Neuron (in vitro differentiated cells): ENCODE data around the gene PPP1R17.

Experiments used
- H2AFZ ChIP-seq: one replicate; pipeline ENCODE4 v1.6.1; 2013; ENCODE audit warnings: low read depth, mild to moderate bottlenecking, inconsistent platforms, low read length, moderate library complexity
- H3K27me3 ChIP-seq: one replicate; pipeline ENCODE4 v1.6.1; 2013; ENCODE audit warnings: low read length; ENCODE audit not compliant: insufficient read depth
- H3K36me3 ChIP-seq: one replicate; pipeline ENCODE4 v1.6.1; 2013; ENCODE audit warnings: low read length; ENCODE audit not compliant: insufficient read depth
- H3K4me1 ChIP-seq: one replicate; pipeline ENCODE4 v1.6.1; 2013; ENCODE audit warnings: low read length; ENCODE audit not compliant: insufficient read depth
- H3K4me3 ChIP-seq: 2 replicates; pipeline ENCODE4 v1.5.1; 2013; ENCODE audit warnings: mild to moderate bottlenecking, low read length, moderate library complexity
- H3K9me3 ChIP-seq: one replicate; pipeline ENCODE4 v1.6.1; 2013; ENCODE audit warnings: low read length

Gene PPP1R17

DNA sequence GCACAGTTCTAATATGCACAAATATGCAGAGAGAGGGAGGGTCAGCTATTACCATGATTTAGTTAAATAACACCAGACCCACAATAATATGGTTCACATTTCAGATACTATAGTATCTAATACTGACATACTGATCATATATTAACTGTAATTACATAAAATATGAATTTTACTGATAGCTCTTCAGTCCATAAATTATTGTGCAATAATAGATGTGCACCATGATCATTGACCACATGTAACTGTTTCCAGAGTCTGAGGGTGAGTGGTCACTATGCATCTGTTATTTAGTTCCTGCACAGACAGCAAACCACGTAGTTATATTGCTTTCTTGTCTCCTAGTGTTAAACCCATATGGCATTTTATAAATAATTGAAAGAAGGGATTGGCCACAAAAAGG, 29.3 kb downstream of the PPP1R17 start:
- H3K36me3 ChIP-seq = no peaks in the 10 kb centered on the region
- no peak overlapping the region for H2AFZ ChIP-seq
- H3K4me3 ChIP-seq = no peak overlapping the region
- no peaks in the 10 kb centered on the region for H3K27me3 ChIP-seq
- no peaks in the 10 kb centered on the region for H3K4me1 ChIP-seq
- no peaks in the 10 kb centered on the region for H3K9me3 ChIP-seq

DNA sequence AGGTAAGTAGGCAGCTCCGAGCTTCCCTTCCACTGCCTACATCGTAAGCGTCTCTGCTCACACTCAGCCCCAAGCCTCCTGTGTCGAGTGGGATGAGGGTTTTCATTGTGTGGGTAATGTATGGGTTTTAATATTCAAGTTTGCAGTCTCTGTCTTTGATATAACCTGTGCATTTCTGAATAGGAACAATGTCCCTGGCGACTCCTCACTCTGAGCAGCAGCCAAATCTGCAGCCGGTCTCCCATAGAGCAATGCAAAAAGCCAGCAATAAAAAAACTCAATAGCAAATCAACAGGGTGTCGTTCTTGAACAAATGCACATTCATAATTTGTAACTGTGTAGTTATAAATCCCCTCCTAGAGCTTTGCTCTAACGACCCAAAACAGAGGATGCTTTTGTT, 33.4 kb downstream of the PPP1R17 start:
- H3K36me3 ChIP-seq = no peaks in the 10 kb centered on the region
- H2AFZ ChIP-seq = no peak overlapping the region
- H3K4me1 ChIP-seq = no peaks in the 10 kb centered on the region
- no peaks in the 10 kb centered on the region for H3K9me3 ChIP-seq
- no peak overlapping the region for H3K4me3 ChIP-seq
- H3K27me3 ChIP-seq = no peaks in the 10 kb centered on the region

DNA sequence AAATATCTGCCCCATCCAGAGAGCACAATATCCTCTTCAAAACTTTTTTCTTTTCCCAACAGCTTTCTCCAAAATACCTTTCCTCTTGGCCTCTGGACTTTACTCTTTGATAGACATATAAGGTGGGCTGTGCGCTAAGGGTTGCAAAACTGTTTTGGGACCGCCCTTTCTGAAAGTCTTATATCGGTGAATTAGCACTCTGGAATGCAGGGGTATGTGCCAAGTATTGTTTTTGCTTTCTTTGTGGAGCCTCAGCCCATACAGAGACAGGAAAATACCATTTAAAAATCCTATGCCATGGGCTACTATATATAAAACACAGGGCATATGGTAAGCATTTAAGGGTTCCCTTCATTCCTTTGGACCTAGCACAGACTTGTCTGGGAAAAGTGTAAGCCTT, 37.7 kb downstream of the PPP1R17 start:
- no peaks in the 10 kb centered on the region for H3K27me3 ChIP-seq
- no peaks in the 10 kb centered on the region for H3K4me1 ChIP-seq
- H2AFZ ChIP-seq = no peak overlapping the region

DNA sequence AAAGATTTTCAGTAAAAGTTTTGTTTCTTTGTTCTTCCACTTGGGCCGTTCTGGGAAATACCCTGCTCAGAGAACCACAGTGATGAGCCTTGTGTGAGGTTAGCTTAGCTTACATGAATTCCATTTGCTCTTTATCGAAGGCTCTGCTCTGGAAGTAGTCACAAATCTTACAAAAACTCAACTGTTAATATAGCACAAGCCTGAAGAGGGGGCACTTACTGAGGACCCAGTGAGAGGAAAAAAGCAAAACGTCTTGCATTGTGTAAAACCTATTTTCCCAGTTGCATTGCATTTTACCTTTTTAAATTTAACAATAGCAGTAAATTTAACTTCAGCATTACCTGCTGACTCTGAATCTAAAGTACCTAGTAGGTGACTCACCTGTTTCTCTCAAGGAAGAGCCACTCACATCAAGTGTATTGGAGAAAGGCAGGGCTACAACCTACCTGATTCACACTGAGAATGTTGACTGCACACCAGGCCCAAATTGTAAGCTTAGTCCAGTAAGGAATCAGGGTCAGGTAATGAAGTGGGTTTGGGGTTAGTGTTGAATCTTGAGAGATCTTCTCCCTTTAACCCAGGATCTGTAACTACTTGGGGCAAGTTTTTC, 42.3 kb downstream of the PPP1R17 start:
- no peaks in the 10 kb centered on the region for H3K9me3 ChIP-seq
- no peak overlapping the region for H2AFZ ChIP-seq
- no peaks in the 10 kb centered on the region for H3K36me3 ChIP-seq
- H3K4me1 ChIP-seq = no peaks in the 10 kb centered on the region
- no peak overlapping the region for H3K4me3 ChIP-seq
- H3K27me3 ChIP-seq = no peaks in the 10 kb centered on the region

More for the DNA sequence above, 37.7 kb downstream of the PPP1R17 start:
- H3K9me3 ChIP-seq = no peaks in the 10 kb centered on the region
- no peaks in the 10 kb centered on the region for H3K36me3 ChIP-seq
- H3K4me3 ChIP-seq = no peak overlapping the region

DNA sequence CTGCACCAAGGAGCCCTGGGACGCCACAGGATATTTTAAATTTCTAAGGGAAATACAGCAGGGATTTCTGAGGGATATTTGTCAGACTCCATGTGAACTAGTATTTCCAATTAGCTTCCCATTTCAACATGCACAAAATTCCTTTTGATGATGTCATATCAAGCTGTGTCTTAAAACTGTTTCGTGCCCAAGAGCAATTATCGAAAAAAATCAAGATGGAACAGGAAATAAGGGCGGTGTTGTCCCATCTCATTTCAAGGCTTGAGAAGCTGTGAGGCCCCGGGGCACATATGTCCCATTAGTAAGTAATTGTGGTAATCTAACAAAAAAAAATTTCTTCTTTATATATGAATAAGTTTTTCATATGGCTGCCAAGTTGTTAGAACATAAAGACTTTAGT, 47.4 kb downstream of the PPP1R17 start:
- Histone ChIP-seq H3K27me3 (no peaks in the 10 kb centered on the region), H2AFZ (no peak overlapping the region), H3K4me3 (no peak overlapping the region), H3K4me1 (no peaks in the 10 kb centered on the region), H3K9me3 (no peaks in the 10 kb centered on the region), H3K36me3 (no peaks in the 10 kb centered on the region)

DNA sequence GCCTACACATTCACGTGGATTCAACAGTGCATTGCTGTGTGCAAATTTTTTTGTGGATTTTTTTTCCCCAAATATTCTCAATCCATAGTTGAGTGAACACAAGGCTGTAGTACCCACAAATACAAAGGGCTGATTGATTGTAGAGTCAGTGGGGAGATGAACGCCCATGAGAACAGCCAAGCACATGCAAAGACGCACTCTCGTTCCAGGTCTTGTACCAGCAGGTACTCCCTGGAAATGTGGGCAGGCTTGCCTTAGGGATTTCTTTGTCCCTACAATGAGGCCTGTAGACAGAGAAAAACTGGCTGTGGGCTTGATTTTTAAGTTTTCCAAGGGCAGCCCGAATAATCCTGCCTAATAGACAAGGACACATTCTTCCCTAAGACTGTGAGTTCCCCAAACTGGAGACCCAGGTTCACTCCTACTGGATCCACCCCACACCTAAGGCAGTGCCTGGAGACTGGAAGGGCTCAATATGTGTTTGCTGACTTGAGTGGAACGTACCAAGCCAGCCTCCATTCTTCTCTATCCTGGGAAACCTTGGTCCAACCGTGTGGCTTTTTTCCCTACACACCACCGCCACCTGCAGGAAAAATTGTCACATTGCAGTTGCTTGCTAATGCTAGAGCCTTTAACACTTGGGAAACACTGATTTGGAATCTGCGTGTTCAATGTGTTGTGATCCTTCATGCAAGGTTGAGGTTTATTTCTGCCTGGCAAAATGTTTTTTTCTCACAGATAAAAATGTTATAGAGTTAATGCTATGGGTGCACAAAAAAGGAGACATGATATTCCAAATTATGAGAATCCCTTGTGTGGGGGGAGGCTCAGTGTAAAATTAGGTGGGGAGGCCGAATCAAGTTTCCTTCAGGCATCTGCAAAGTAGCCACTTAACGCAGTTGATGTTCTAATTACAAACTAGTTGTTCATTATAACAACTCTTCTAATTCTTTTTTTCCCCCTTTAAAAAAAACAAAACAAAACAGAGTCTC, 49.3 kb downstream of the PPP1R17 start:
- Histone ChIP-seq H3K4me1 (no peaks in the 10 kb centered on the region), H2AFZ (no peak overlapping the region), H3K9me3 (no peaks in the 10 kb centered on the region), H3K36me3 (no peaks in the 10 kb centered on the region), H3K27me3 (no peaks in the 10 kb centered on the region), H3K4me3 (no peak overlapping the region)

DNA sequence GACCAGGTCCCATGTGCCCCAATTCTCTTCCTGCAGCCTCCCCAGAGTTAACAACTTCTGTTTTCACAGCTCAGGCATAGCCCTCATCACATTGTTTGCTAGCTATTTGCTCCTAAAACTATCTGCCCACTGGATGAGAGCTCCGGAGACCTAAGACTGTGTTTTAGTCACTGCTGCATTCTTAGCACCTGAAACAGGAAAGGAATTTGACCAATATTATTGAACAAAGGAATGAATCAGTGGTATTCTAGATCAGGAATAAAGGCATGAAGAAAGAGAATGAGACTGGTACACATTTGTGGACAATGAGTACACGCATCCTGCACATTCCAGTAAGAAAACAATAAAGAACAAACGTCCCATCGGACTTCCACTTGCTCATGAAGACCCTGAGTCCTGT, 54.8 kb downstream of the PPP1R17 start:
- H3K27me3 ChIP-seq = no peaks in the 10 kb centered on the region
- H3K4me1 ChIP-seq = no peaks in the 10 kb centered on the region
- no peaks in the 10 kb centered on the region for H3K9me3 ChIP-seq
- no peaks in the 10 kb centered on the region for H3K36me3 ChIP-seq
- H2AFZ ChIP-seq = no peak overlapping the region
- H3K4me3 ChIP-seq = no peak overlapping the region

DNA sequence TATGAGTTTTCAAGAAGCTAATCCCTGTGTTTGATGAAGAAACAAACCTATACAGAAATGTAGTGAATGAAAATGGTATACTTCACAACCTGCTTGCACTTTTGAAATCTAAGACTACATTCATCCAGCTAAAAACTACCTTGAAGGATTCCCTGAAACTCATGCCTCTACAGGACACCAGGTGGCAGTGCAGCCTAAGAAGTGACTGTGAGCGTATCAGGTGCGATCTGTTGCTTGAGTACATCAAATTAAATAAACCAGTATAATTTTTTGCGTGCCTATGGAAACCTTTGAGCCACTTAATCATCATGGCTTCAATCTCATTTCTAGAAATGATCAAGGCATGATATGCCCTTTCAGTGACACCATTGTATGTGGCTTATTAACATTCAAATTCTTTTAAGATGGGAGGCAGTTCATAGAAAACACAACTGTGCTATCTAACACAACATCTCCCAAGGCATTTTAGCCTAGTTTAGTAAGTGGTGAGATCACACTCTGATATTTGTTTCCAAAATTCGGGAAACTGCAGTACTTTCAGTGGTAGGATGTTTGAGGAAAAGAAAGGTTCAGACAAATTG, 57.4 kb downstream of the PPP1R17 start:
- no peak overlapping the region for H3K4me3 ChIP-seq
- no peaks in the 10 kb centered on the region for H3K9me3 ChIP-seq
- no peaks in the 10 kb centered on the region for H3K36me3 ChIP-seq
- H3K4me1 ChIP-seq = no peaks in the 10 kb centered on the region
- H3K27me3 ChIP-seq = no peaks in the 10 kb centered on the region
- H2AFZ ChIP-seq = no peak overlapping the region

DNA sequence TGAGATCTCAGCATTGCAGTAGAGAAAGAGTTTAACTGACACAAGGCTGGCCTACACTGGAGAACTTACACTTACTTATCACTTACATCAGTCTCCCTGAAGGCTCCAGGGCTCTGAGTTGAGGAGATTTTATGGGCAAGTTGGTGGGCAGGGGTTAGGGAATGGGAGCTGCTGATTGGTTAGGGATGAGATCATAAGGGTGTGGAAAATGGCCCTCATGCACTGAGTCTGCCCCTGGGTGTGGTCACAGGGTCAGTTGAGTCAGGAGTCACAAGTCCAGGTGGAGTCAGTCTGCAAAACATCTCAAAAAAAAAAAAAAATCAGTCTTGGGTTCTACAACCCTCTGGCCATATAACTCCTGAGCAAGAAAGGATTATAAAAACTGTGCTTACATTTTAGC, 60.5 kb downstream of the PPP1R17 start:
- Histone ChIP-seq H2AFZ (no peak overlapping the region), H3K36me3 (no peaks in the 10 kb centered on the region), H3K4me1 (no peaks in the 10 kb centered on the region), H3K9me3 (no peaks in the 10 kb centered on the region), H3K4me3 (no peak overlapping the region), H3K27me3 (no peaks in the 10 kb centered on the region)

DNA sequence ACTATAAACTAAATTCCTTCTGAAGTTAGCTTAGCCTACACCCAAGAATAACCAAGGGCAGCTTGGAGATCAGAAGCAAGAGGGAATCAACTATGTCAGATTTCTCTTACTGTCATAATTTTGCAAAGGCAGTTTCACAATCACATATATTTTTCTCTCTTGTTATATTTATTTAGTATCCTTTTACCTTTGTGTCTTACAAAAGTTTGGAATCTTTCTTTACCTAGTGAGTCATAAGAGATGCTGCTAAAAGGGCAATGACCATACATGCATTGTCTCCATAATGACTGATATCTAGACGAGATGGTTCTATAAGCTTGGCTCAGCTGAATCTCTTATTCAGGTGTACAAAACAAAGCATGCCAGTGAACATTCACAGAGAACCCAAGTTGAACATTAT, 61.1 kb downstream of the PPP1R17 start:
- H3K27me3 ChIP-seq = no peaks in the 10 kb centered on the region
- H3K4me1 ChIP-seq = no peaks in the 10 kb centered on the region
- H2AFZ ChIP-seq = no peak overlapping the region

DNA sequence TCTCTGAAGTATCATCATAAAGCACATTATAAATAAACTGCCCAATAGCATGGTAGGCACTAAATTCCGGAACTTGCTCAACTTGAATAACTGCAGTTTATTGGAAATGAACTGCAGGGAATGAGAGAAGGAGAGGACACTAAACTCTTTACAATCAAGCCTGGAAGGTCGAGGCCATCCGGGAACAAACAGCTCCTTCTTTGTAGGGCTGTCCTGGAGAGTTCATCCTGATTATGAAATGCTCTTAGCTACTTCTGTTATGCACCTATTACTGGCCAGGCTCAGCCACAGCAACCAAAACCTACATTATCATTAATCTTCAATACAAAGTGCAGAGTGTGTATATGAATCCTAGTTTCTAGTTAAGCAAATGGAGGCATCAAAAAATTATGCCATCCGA, 64.7 kb downstream of the PPP1R17 start:
- no peaks in the 10 kb centered on the region for H3K27me3 ChIP-seq

More for the DNA sequence above, 61.1 kb downstream of the PPP1R17 start:
- no peaks in the 10 kb centered on the region for H3K36me3 ChIP-seq
- no peak overlapping the region for H3K4me3 ChIP-seq
- no peaks in the 10 kb centered on the region for H3K9me3 ChIP-seq

More for the DNA sequence above, 64.7 kb downstream of the PPP1R17 start:
- Histone ChIP-seq H3K4me1 (no peaks in the 10 kb centered on the region), H2AFZ (no peak overlapping the region), H3K36me3 (no peaks in the 10 kb centered on the region), H3K9me3 (no peaks in the 10 kb centered on the region), H3K4me3 (no peak overlapping the region)
